K562 treated with DMSO at 1 percent for 12 hours (cell line): ENCODE measurements around the gene INSM2. TPM values are rescaled to one million over a fixed set of nuclear protein-coding genes. Genes with fewer than 3 reads are reported as not detected.

Source experiments
- total RNA-seq: library from RNA; unstranded; fragments of 300-600 nt; gene quantifications from 2 replicates; pipeline ENCODE4 v1.2.3, GENCODE V29; 2022; ENCODE audit not compliant: insufficient read depth

INSM2 gene, protein sequence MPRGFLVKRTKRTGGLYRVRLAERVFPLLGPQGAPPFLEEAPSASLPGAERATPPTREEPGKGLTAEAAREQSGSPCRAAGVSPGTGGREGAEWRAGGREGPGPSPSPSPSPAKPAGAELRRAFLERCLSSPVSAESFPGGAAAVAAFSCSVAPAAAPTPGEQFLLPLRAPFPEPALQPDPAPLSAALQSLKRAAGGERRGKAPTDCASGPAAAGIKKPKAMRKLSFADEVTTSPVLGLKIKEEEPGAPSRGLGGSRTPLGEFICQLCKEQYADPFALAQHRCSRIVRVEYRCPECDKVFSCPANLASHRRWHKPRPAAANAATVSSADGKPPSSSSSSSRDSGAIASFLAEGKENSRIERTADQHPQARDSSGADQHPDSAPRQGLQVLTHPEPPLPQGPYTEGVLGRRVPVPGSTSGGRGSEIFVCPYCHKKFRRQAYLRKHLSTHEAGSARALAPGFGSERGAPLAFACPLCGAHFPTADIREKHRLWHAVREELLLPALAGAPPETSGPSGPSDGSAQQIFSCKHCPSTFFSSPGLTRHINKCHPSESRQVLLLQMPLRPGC
- total RNA-seq, result not detected in 2 replicates

DNA sequence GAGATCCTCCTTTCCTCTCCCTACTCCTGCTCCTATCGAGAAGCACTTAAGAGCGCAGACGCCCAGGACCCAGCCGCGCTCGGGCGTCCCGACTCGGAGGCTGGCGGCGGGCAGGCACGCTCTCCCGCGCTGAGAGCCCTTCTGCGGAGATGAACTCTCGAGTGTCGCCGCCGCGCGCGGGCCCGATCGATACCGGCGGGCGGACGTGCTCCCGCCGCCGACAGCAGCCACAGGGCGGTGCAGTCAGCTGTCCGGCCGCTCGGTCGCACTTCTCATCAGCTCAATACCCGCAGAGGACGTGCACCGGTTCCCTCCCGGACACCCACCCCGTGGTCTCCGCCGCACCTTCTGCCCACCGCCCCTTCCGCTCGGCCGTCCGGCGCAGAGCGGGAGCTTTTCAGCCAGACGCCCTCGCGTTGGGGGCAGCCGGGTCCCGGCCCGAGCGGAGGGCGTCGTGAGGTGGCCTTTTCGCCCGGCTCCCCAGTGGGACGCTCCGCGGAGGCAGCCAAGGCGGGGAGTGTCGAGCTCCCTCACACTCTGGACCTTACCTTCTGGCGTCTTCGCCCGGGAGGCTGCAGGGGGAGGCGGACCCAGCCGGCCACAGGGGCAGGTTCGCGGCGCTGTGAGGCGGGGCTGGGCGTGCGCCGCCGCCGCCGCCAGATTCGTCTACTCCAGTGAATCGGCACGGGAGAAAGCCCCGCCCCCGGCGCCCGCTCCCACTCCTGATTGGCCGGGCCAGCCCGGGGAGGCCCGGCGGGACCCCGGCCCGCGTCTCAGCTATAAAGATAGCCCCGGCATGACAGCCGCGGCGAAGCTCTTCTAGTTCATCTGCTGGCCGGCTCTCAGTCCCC is at the start of gene INSM2:
INSM2 (plus strand) TSS at position 808 of the 851 bp plus-strand sequence. CDS start 89 bp downstream, outside the sequence.

Other genes starting within 250 kb of the INSM2 start
- gene PSMA6, start 241.8 kb upstream of the INSM2 start, total RNA-seq, result 181 and 192 TPM in 2 replicates
- 60.9 and 86.0 TPM in 2 replicates for gene NFKBIA, start 129.4 kb upstream of the INSM2 start, total RNA-seq